Upper lobe of left lung (tissue), 6 donors: ENCODE data around the gene RCSD1. TPM values are rescaled to one million over a fixed set of nuclear protein-coding genes. Genes with fewer than 3 reads are reported as not detected.

Experiments used
- ATAC-seq, 2 donors: fragments of 200-7000 bp; cut with Tn5 transposase; one replicate each; pipeline ENCODE4 v1.9.1; 2022; ENCODE audit warnings: mild to moderate bottlenecking in 2 of 2, moderate library complexity in 2 of 2; ENCODE audit not compliant: low FRiP score in 2 of 2
- DNase-seq, 2 donors: peaks; one replicate each; pipeline ENCODE4 v3.0.0-alpha.2; 2019 to 2020
- H3K27ac ChIP-seq, 4 donors: fragments of 200-600 bp; sonication (generic); one replicate each; pipeline ENCODE4 v1.5.1; 2016 to 2019
- H3K27me3 ChIP-seq, 4 donors: fragments of 200-600 bp; sonication (generic); one replicate each; pipeline ENCODE4 v1.5.1; 2017 to 2019
- H3K36me3 ChIP-seq, 4 donors: fragments of 200-600 bp; sonication (generic); one replicate each; pipeline ENCODE4 v1.5.1; 2016 to 2019
- H3K4me1 ChIP-seq, 4 donors: fragments of 200-600 bp; sonication (generic); one replicate each; pipeline ENCODE4 v1.5.1; 2018 to 2019
- H3K4me3 ChIP-seq, 4 donors: fragments of 200-600 bp; sonication (generic); one replicate each; pipeline ENCODE4 v1.5.1; 2017 to 2019; ENCODE audit warnings: mild to moderate bottlenecking in 2 of 4, moderate library complexity in 1 of 4
- H3K9me3 ChIP-seq, 4 donors: fragments of 200-600 bp; sonication (generic); one replicate each; pipeline ENCODE4 v1.5.1; 2018 to 2019
- EP300 ChIP-seq, 4 donors: sonication (generic); formaldehyde crosslinking; IDR thresholded peaks; one replicate each; pipeline ENCODE4 v1.5.1; 2017; ENCODE audit warnings: antibody characterized with exemption in 4 of 4, control low read depth in 2 of 4
- POLR2A ChIP-seq, 4 donors: fragments of 450-650 bp; IDR thresholded peaks; one replicate each; pipeline ENCODE4 v1.5.1; 2016 to 2017; ENCODE audit warnings: antibody characterized with exemption in 4 of 4, mild to moderate bottlenecking in 2 of 4
- POLR2AphosphoS5 ChIP-seq, 2 donors: sonication (generic); formaldehyde crosslinking; IDR thresholded peaks; one replicate each; pipeline ENCODE4 v1.5.1; 2017; ENCODE audit warnings: antibody characterized with exemption in 2 of 2
- WGBS, 2 donors: methylation state at CpG; one replicate each; pipeline ENCODE4 v1.1.5; 2017 to 2018; 5-methylcytosine and 5-hydroxymethylcytosine counted together
- total RNA-seq, 6 donors: library from RNA; depleted of rRNA in 4 of 6; stranded (reverse); fragments of >200 nt in 4 of 6; gene quantifications; one replicate each; pipeline versions ENCODE4 v1.1.0 to v1.2.1, GENCODE V29; 2016 to 2021
- TF ChIP-seq, protein P1 (sequence below), 6 experiments: fragments of 450-650 bp in 4 of 6; fragments of 200-600 bp in 2 of 6; sonication (generic) in 2 of 6; IDR thresholded peaks; one replicate each; pipeline ENCODE4 v1.5.1; 2016 to 2019; ENCODE audit warnings: antibody characterized with exemption in 6 of 6
- donor health status: DM: no; HTN: no; CAD: no; lungs with moderate emphysema.
- donor health status: DM: no; HTN: yes; CAD: no; lungs with severe emphysema.

RCSD1 gene
- total RNA-seq, 6 donors from 2014 or later: 10.7 to 27.2 (median 18.1) TPM

DNA sequence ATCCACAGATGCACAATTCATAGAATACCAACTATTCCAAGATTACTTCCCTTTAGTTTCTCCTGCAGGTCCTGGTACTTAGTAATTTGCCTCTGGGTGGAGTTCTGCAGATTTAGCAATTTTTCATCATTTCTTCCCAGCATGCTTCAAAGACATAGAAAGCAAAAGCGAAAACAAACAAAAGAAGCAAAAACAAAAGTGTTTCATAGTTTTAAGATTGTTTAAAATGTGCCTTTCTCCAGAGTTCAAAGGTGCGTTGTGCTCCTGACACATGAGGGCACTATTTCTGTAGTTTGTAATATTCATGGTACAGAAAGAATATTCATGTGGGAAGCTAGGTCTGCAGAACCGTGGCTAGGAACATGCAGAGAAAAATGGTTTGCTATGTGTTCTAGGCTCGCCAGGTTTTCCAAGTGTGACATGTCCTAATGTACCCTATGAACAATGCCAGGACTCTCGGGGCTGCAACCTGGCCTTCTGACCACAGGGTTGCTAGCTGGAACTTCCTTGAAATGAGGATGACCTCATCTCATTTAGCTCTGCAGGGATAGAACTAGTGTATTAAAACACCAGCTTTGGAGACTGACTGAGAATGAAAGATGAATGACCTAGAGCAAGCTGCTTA is 30.0 kb upstream of the RCSD1 start:
- Histone ChIP-seq H3K9me3 (no peaks in the 10 kb centered on the region), H3K4me3 (no peak overlapping the region), H3K27me3 (no peaks in the 10 kb centered on the region), H3K4me1 (peaks cover 28 to 31% (median 28%) of the 10 kb centered on the region in 4 donors), H3K36me3 (no peaks in the 10 kb centered on the region), H3K27ac (peak overlapping the region in 2 of 4 donors; percentile 74 to 82)
- 12 to 16% methylated on average over 5 of the region's 5 CpGs for WGBS, 2 donors
- peak; percentile 77 to 81 for ATAC-seq
- peak in 1 of 2 donors; percentile 70 for DNase-seq
- TF ChIP-seq, protein P1, sequence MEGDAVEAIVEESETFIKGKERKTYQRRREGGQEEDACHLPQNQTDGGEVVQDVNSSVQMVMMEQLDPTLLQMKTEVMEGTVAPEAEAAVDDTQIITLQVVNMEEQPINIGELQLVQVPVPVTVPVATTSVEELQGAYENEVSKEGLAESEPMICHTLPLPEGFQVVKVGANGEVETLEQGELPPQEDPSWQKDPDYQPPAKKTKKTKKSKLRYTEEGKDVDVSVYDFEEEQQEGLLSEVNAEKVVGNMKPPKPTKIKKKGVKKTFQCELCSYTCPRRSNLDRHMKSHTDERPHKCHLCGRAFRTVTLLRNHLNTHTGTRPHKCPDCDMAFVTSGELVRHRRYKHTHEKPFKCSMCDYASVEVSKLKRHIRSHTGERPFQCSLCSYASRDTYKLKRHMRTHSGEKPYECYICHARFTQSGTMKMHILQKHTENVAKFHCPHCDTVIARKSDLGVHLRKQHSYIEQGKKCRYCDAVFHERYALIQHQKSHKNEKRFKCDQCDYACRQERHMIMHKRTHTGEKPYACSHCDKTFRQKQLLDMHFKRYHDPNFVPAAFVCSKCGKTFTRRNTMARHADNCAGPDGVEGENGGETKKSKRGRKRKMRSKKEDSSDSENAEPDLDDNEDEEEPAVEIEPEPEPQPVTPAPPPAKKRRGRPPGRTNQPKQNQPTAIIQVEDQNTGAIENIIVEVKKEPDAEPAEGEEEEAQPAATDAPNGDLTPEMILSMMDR (IDR thresholded peaks at IDR 0.05): peak; percentile 20 to 70 (median 50)
- TF ChIP-seq POLR2A (IDR thresholded peaks at IDR 0.05) (no peak), EP300 (IDR thresholded peaks at IDR 0.05) (no peak), POLR2AphosphoS5 (IDR thresholded peaks at IDR 0.05) (peak in 1 of 2 donors; percentile 30)

- 52 to 61% methylated on average over 6 to 8 of the region's 8 CpGs for WGBS, 2 donors
- H3K9me3 ChIP-seq: no peaks in the 10 kb centered on the region
- peaks cover 28 to 31% (median 28%) of the 10 kb centered on the region in 4 donors for H3K4me1 ChIP-seq
- DNase-seq: peak; percentile 13 to 86
- H3K4me3 ChIP-seq: no peak overlapping the region
- peak; percentile 87 to 90 for ATAC-seq
- peak overlapping the region; percentile 59 to 82 (median 69) for H3K27ac ChIP-seq
- no peaks in the 10 kb centered on the region for H3K36me3 ChIP-seq
- no peaks in the 10 kb centered on the region for H3K27me3 ChIP-seq
- TF ChIP-seq, protein P1 (IDR thresholded peaks at IDR 0.05): no peak
- TF ChIP-seq POLR2AphosphoS5 (IDR thresholded peaks at IDR 0.05) (peak; percentile 58 to 81), EP300 (IDR thresholded peaks at IDR 0.05) (peak in 2 of 4 donors; percentile 9 to 46)
Observed at GRCh38 chr1:167601442-167602383, 28.3 kb upstream of the RCSD1 start.

GRCh38 chr1:167602840-167603239 is 27.2 kb upstream of the RCSD1 start:
- Histone ChIP-seq H3K27me3 (no peaks in the 10 kb centered on the region), H3K4me1 (peaks cover 28 to 31% (median 28%) of the 10 kb centered on the region in 4 donors), H3K9me3 (peaks cover 0 to 7% (median 5%) of the 10 kb centered on the region in 4 donors), H3K27ac (peak overlapping the region in 2 of 4 donors; percentile 74 to 82), H3K36me3 (no peaks in the 10 kb centered on the region), H3K4me3 (no peak overlapping the region)
- ATAC-seq (no peak), DNase-seq (no peak)
- WGBS, 2 donors: 66 to 85% methylated on average over 8 of the region's 8 CpGs
- TF ChIP-seq, protein P1 (IDR thresholded peaks at IDR 0.05): no peak
- TF ChIP-seq EP300 (IDR thresholded peaks at IDR 0.05): no peak
- TF ChIP-seq POLR2AphosphoS5 (IDR thresholded peaks at IDR 0.05): no peak
- no peak for TF ChIP-seq POLR2A (IDR thresholded peaks at IDR 0.05)

DNA sequence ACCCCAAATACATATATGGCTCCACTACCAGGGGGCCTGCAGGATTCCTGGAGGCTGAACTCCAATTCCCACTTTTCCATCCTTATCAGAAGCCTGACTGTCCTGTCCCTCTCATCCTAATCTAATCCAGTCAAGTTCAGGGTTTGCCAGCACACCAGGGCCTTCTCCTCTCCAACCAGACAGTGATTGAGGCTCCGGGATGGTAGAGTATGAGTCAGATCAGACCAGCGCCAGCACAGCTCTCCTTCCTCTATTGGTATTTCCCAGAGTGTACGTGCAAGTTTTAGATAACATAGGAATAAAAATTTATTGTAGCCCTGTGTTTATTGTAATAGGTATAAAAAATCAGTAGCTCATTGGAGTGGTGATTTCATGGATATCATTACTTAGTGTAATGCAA is 24.5 kb upstream of the RCSD1 start:
- Histone ChIP-seq H3K36me3 (no peaks in the 10 kb centered on the region), H3K9me3 (peaks cover 0 to 8% (median 6%) of the 10 kb centered on the region in 4 donors), H3K27ac (no peak overlapping the region), H3K4me3 (no peak overlapping the region), H3K27me3 (no peaks in the 10 kb centered on the region), H3K4me1 (peaks cover 18 to 21% (median 19%) of the 10 kb centered on the region in 4 donors)
- TF ChIP-seq POLR2AphosphoS5 (IDR thresholded peaks at IDR 0.05) (no peak), EP300 (IDR thresholded peaks at IDR 0.05) (no peak), POLR2A (IDR thresholded peaks at IDR 0.05) (no peak)
- TF ChIP-seq, protein P1 (IDR thresholded peaks at IDR 0.05): no peak
- WGBS, 2 donors: 94 to 95% methylated on average over 3 of the region's 3 CpGs
- DNase-seq (no peak), ATAC-seq (peak in 1 of 2 donors; percentile 41)
